Medulla oblongata (tissue), 1 donor: Measurements from ENCODE around the gene BRD7.

Experiments used
- DNase-seq: peaks from one replicate; pipeline ENCODE4 v3.0.0-alpha.2; 2015; ENCODE audit errors: extremely low spot score

BRD7 gene

DNA sequence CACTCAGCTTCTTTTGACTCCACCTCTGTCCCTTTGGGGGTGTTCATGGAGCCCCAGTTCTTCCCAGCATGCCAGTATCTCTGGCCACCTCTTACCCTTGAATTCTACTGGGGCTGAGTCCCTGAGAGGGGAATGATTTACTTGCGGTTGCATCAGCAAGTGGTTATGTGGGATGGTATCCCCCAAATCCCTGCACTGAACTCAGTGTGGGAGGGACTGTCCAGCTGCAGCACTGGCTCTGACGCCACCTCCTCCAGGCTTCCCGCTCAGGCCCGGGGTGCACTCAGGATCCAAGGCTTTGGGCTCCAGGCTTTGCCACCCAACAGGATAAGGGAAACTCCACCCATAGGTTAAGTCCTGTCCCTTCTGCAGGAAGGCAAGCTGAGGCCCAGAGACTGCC lies 21.1 kb upstream of the BRD7 start:
- no peak for DNase-seq

DNA sequence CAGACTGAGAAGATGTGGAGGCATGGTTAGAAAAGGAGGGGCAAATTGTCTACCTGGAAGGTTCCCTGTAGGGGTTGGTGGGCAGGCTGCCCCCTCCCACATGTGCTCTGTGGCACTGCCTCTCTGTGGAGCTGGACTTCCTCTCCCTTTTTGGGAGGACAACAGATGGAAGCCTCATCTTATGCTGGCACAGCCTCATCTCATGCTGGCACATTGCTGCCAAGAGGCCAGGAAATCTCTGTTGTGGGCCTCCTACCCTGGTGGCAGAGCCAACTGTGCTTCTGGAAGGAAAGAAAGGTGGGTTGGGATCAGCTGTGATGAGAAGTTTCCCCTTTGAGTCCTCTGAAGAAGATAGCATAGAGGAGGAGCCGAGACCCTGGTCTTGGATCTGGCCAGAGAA lies 19.7 kb upstream of the BRD7 start:
- DNase-seq = no peak

DNA sequence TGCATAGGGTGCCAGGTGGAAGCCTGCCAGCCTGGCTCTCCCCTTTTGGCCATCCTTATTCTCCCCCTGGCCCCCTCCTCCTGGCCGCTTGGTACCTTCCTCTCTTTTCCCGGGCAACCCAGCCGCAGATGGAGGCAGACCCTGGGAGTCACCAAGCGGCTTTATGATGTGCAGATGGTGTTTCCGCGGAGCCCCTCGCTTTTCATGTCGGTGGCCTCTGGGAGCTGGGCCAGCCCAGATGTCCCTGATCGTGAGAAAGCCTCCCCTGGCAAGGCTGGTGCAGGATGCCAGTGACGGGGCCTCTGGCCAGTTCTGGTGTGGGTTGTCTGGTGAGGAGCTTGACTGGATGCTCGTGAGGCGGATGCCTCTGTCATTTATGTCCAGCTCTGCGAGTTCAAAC lies 18.0 kb upstream of the BRD7 start:
- no peak for DNase-seq

DNA sequence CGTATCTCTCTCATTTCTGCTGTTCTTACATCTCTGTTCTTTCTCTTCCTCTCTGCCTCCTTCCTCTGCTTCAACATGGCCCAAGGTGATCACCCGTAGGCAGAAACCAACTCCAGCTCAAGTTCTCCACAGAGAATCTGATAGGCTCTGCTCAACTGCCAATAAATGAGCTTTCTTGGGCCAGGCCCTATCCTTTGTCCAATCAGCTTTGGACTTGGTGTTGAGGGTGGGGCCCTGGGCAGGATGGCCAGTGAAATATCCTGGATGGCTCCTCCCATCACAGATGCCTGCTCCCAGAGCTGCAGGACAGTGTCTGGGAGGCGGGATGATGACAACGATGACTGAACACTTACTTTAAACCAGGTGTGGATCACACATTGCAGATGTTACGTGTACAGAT lies 17.4 kb upstream of the BRD7 start:
- no peak for DNase-seq

DNA sequence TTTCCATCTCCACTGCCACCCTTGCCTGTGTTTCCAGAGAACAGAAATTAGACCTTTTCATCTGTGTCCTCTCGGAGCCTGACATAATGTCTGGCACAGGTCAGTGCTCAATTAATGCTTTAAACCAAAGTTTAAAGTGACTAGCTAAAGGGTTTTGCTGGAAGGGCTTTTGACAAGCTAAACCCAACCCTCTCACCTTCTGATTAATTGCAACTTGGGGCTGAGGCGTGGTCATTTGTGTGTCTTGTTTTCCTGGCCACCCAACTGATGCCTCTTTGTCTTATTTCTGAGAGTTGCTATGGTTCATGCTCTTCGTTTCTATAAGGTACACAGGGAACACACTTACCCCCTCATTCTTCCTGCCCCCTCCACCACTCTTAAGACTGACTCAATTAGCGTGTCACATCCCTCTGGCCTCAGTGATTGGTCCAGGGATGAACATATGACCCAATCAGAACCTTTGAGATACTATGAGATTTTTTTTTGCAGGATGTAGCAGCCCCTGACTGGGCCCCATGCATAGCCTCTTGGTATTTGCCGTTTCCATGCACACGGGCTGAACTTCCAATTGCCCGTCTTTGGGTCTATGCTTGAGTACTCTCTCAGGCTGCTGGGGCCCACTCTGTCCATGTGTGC lies 15.8 kb upstream of the BRD7 start:
- DNase-seq = no peak

DNA sequence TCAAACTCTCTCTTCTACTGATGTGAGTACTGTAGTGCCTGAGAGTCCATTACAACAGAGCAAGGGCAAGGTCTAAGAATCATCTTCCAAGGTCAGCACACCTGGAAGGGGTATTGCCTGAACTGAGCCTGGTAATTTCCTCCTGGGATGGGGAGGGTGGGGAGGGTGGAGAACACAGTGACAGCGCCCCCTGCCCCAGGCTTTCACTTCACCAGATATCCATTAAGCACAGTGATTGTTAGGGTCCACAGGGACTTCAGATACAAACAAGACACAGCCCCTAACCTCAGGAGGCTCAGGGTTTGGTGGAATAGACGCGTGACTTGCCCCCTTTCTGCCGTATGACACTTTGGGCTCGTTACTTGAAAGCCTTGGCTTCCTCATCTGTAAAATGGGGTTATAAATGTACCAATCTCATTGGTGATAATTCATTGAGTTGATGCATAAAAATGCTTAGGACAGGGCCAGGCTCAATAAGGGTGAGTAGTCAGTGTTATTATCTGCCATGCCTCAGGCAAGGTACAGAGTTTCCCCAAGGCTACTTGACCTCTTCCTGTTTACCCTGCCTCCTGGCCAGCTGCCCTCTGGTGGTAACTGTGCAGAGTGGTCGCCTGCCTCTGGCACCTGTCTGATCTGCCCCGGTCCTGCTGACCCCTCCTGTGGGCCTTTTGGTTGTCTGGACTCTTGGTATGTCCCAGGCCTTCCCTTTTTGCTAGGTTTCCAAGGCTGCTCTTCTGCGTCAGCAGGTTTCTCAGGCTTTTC lies 13.1 kb upstream of the BRD7 start:
- DNase-seq = no peak

DNA sequence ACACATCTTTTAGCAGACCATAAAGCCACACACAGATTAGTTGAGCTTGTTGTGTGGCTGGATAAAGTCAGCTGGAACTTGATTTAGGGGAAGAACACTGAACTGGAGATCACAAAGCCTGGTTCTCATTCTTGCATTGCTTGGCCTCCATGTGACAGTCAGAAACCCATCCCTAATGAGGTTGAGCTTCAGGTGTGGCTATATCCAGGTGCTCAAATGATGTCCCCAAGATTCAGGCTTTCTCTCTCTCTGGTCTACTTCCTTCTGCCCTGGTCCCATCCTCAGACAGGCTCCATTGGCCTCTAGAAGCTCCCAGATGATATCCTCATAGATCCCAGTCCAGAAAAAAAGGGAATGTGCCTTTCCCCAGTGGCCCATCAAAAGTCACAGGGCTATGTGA lies 9.6 kb upstream of the BRD7 start:
- DNase-seq = no peak

DNA sequence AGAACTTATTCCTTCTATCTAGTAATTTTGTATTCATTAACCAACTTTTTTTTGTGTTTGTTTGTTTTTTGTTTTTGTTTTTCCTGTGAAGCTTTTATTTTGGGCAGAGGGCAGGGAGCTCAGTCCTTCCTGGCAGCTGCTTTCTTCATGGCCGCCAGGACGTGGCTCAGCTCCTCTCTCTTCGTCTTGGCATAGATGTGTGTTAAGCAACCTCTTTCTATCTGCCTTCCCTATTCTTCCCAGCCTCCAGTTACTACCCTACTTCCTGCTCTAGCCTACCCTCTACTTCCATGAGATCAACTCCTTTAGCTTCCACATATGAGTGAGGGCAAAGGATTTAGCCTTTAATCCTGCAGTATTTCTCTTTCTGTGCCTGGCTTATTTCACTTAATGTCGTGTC lies 8.2 kb upstream of the BRD7 start:
- DNase-seq = no peak

DNA sequence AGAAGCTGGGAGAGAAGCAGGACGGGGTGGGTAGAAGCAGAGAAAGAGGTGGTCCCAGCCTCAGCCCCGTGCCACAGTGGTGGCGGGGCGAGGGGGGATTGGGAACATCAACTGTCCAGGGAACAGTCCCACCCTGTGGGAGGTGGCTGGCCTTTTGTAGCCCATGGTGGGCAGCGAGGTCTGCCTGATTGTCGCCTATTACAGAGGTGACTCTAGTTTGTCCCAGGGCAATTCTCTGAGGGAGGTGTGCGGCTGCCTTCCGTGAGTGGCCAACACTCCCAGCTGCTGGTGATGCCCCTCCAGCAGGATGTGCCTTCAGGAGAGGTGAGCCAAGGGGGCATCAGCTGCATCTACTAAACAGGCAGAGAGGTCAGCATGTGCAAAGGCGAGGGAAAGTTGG lies 5.0 kb upstream of the BRD7 start:
- DNase-seq = no peak

DNA sequence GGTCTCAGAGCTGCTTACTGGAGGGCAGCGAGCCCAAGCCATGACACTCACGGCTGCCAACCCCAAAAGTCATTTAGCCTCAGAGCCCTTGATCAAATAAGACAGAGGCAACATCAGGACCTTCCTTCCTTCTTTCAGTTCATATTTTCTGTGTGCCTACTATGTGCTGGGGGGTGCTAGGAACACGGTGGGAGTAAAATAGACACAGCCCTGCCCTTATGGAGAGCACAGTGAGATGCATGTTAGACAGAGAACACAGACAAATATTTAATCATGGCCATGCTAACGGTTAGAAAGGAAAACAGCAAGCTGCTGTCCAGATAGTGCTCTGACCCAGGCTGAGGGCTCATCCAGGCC lies 4.5 kb upstream of the BRD7 start:
- no peak for DNase-seq

DNA sequence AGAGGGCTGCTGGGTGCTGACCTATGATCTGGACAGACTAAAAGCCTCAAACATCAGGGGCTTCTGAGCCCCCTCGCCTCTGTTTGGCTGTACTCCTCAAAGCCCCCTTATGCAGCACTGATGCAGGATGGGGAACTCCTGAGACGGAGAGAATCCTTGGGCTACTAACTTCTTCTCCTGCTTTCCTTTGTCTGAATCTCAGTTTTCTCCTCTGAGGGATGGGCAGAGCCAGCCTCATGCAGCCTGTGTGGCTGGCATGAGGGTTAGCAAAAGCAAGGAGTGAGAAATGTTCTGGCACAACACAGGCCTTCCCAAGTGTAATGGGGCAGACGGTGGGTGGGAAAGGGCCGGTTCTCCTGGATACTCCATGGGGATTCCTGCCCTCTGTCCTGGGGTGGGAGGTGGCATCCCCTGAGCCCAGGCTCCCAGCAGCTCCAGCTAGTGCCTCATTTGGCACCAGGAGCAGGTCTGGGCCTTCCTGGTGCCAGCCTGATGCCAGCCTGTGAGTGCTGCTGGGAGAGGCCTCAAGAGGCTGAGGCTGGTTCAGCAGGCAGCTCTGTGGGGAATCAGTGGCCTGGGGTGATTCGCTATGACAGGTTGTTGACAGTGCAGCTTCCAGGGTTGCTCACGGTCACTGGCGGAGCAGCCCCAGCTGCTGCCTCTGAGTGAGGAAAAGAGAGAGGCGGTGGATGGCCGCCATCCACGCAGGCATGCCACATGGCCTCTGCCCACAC lies 4.0 kb upstream of the BRD7 start:
- DNase-seq = peak; percentile 55

DNA sequence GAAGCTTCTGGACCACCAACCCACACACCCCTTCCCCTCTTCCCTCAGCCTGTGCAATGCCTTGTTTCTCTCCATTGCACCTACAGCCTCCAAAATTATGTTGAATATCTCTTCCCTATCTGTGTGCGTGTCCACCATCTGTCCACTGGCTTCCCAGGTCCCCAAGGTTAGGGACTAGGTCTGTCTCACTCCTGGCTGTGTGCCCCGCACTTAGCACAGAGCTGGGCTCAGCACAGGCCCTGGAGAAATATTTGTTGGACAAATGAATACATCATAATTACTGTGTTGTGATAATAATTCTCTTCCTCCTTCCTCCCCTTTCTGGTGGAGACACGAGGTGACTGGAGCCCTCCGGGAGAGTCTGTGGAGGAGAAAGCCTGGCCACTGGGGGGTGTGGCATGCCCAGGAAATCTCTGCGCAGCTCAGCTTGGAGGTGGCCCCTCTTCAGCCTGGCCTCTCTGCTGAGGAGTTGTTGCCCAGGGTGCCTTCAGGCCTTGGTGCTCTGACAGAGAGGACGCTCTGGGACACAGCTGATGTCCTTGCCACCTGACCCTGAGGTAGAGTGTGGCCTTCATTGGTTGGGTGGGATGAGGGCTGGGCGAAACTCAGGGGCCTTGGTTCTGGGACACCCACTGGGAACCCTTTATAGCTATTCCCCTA lies 3.3 kb upstream of the BRD7 start:
- DNase-seq = peak; percentile 81

DNA sequence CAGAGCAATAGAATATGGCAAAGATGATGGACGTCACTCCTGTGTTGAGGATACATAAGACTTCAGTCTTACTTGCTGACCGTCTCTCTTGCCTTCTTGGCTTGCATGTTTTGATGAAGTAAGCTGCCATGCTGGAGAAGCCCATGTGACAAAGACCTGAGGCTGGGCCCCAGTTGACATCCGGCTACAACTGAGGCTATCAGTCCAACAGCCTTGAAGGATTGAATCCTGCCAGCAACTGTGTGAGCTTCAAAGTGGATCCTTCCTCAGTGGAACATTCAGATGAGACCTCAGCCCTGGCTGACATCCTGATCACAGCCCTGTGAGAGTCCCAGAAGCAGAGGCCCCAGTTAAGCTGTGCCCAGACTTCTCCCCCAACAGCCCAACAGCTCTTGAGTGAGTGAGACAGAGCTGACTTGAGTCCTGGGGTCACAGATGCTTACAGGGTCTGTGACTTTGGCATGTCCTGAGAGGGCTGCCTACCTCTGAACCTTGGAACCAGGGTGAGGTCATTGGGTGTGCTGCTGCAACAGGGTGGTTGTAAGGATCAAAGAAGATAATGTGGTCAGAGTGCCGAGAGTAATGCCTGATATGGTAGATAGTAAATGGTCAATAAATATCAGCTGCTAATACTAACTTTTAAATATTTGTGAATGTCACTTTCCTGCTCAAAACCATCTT lies 2.4 kb upstream of the BRD7 start:
- no peak for DNase-seq

DNA sequence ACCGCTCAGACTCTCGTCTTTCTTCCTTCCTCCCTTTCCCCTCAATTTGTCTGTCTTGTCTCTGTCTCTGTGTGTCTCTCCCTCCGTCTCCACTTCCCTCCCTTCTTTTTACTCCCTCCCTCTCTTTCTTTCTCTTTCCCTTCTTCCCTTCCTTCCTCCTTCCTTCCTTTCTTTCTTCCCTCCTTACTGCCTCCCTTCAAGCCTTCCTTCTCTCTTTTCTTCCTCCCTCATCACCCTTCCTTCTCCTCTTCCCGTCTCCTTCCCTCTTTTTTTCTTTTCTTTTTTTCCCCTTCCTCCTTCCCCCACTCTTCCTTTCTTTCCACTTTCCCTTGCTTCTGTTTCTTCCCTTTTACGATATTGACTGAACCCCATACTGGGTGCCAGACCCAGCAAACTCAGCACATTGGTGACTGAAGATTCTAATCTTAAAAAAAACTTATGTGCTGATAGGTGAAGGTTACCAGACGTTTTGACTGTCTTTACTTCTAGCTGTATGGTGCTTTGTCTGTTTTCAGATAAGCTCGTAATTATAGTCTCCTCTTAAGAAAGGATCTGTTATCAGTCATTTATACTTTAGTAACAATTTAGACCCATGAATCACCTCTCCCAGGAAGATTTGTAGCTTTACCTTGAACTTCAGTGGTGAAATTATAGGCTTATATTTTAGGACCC lies 481 bp upstream of the BRD7 start:
- DNase-seq = peak; percentile 14

DNA sequence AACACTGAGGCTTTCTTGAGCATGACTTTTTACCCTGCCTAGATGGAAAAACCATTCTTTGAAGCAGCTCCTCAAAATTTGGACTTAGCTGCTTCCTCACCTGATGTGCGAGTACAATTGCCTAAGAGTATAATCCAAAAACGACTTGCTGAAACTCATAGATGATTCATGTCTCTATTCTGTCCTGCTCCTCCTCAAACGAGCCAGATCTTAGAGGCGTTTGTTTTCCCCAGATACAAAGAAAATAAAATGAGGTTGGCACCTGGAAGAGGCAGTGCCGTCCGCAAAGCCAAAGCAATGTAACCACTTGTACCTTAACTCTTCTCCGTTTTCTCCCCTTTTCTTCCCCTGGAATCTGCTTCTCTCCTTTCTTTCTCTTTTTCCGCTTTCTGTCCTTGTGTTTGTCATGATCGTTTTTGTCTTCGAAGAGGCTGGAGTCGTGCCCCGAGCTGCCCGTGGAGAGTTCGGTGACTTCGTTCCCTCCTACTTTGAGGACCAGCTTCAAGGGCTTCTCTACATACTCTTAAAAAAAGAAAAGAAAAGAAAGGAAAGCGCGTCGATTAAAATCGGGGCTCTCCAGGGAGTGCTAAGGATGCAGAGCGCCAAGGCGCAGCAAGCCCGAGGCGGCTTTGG lies 895 bp downstream of the BRD7 start:
- no peak for DNase-seq

DNA sequence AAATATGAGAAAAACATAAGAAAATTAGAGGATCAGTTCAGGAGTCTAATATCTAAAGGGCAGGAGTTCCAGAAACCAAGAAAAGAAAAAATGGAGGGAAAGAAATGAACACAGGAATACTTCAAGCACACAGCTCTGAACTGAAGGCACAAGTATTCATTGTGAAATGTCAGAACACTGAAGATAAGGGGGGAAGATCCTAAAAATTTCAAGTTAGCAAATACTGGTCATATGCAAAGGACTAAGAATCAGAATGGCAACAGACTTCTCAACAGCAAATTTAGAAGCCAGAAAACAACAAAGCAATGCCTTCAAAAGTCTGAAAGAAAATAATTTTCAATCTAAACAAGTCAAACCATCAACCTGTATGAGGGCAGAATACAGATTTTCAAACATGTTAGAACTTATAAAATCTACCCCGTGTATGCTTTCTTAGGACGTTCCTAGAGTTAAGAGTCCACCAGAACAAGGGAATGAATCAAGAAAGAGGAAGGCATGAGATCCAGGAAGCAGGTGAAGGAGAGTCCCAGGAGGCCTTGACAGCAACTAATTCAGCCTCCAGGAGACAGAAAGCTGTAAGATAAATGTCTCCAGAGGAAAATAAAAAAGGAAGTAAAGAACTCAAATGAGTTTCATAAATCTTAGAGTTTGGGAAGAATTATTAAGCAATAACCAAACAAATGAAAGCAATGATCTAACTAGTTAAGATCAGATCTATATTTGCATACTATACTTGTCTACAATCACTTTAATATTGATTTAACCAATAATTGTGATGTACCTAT lies 2.8 kb downstream of the BRD7 start:
- DNase-seq = no peak

DNA sequence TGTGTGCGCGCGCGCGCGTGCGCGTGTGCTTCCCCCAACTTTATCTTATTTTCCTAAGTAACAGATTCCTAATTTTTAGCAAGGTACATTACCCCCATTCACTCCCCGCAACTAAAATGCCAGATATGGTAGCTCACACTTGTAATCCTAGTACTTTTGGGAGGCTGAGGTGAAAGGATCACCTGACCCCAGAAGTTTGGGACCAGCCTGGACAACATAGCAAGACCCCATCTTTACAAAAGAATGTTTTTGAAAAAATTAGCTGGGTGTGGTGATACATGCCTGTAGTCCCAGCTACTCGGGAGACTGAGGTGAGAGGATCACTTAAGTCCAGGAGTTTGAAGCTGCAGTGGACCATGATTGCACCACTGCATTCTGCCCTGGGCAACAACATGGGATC lies 5.1 kb downstream of the BRD7 start:
- DNase-seq = no peak

DNA sequence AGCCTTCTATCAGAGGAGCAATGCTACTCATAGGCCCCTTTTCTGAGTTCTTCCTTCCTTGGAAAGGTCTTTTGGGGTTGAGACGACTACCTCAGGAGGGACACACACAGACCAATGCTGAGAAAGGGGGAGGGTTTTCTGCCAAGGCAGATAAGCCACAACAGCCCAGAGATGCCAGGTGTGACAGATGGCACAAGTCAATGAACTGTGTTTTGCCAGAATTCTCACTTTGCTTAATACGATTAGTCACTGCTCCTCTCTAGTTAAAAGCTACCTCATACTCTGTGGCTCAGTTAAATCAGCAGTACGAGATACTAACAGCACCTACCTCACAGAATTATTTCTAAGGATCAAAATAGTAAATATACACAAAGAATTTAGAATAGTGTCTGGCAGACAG lies 8.0 kb downstream of the BRD7 start:
- no peak for DNase-seq

DNA sequence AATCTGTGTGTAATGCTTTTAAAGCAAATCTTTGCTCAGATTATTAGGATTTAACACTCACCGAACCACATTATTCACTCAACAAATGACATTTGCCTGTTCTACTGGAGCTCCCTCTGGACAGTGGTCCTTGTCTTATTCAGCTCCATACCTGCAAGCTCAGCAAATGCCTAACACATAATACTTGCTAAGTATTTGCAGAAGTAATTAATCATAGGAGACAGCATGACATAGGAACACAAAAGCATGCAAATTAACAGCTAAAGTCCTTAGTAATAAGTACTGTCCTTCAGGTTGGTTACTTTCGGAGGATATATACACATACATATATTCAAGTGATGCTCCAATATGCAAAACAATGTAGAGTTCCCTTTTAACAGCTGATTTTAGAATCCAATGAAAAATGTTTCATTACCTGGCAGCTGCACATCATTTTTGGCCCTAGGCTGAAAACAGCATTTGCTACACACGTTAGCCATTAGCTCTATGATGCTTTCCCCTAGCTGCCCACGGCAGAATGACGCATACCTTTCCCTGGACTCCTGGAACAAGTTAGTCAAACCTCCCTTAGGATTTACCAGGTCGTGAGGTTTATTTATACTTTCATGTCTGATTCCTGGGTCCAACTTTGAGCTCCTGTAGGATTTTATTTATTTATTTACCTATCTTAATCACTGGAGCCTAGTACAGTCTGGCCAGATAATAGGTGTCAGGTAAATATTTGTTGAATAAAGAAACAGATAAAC lies 8.6 kb downstream of the BRD7 start:
- DNase-seq = no peak

DNA sequence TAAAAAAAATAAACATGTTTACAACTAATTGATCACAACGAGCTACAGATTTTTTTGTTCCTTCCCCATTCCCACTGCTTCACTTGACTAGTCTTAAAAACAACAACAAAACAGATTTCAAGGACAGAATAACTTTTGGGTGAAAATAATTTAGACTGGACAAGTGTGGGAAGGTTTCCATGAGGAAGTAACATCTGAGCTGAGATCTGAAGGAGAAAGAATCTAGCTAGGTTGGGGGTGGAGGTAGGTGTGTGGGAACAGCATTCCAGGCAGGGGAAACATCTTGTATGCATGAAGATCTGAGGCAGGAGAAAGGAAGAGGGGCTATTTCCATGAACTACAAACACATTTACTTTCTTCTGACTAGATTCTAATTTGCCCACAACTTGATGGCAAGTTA lies 9.2 kb downstream of the BRD7 start:
- DNase-seq = no peak
